ENCODE measurements around the gene KRT71. TPM values are rescaled to one million over a fixed set of nuclear protein-coding genes. Genes with fewer than 3 reads are reported as not detected.
A peak's percentile ranks its signal among the peaks of the same experiment; 100 is the strongest.

Gene KRT71
- total RNA-seq, 1 donor: not detected

- H3K4me2 ChIP-seq (ENCODE audit: insufficient read depth, low read length): no peak overlapping the region
- H3K27me3 ChIP-seq (ENCODE audit: insufficient read depth, low read length): peaks cover 18% of the 10 kb centered on the region
- no peaks in the 10 kb centered on the region for H4K20me1 ChIP-seq (ENCODE audit: insufficient read depth, low read length)
- no peak overlapping the region for H3K27ac ChIP-seq (ENCODE audit: low read depth, low read length)
- H2AFZ ChIP-seq (ENCODE audit: low read length): no peak overlapping the region
- H3K36me3 ChIP-seq (ENCODE audit: insufficient read depth, low read length): no peaks in the 10 kb centered on the region
- DNase-seq (ENCODE audit: insufficient read length, low spot score, missing footprints): no peak
- no peak overlapping the region for H3K4me3 ChIP-seq (ENCODE audit: insufficient read depth, low read length)
- H3K9me3 ChIP-seq (ENCODE audit: low read depth, low read length): no peaks in the 10 kb centered on the region
- no peaks in the 10 kb centered on the region for H3K4me1 ChIP-seq (ENCODE audit: insufficient read depth, low read length)
- H3K79me2 ChIP-seq (ENCODE audit: insufficient read depth, low read length): no peaks in the 10 kb centered on the region
- no peak for TF ChIP-seq CTCF (IDR thresholded peaks at IDR 0.05; ENCODE audit: extremely low read depth, low read depth, low read length)
Observed at GRCh38 chr12:52585066-52585465, 32.1 kb upstream of the KRT71 start.

- H3K4me3 ChIP-seq (ENCODE audit: insufficient read depth, low read length): no peak overlapping the region
Observed at GRCh38 chr12:52584156-52584682, 31.3 kb upstream of the KRT71 start.

GRCh38 chr12:52582971-52583456, 30.1 kb upstream of the KRT71 start:
- peak; percentile 78 for TF ChIP-seq CTCF (IDR thresholded peaks at IDR 0.05; ENCODE audit: extremely low read depth, low read depth, low read length)
- Histone ChIP-seq H3K79me2 (ENCODE audit: insufficient read depth, low read length) (no peaks in the 10 kb centered on the region), H3K4me1 (ENCODE audit: insufficient read depth, low read length) (no peaks in the 10 kb centered on the region), H3K4me2 (ENCODE audit: insufficient read depth, low read length) (no peak overlapping the region), H3K4me3 (ENCODE audit: insufficient read depth, low read length) (no peak overlapping the region), H2AFZ (ENCODE audit: low read length) (no peak overlapping the region), H3K9me3 (ENCODE audit: low read depth, low read length) (no peaks in the 10 kb centered on the region), H4K20me1 (ENCODE audit: insufficient read depth, low read length) (no peaks in the 10 kb centered on the region), H3K27ac (ENCODE audit: low read depth, low read length) (no peak overlapping the region), H3K36me3 (ENCODE audit: insufficient read depth, low read length) (no peaks in the 10 kb centered on the region), H3K27me3 (ENCODE audit: insufficient read depth, low read length) (peaks cover 32% of the 10 kb centered on the region)
- DNase-seq (ENCODE audit: insufficient read length, low spot score, missing footprints): peak; percentile 98

More at GRCh38 chr12:52584156-52584682, 31.3 kb upstream of the KRT71 start:
- Histone ChIP-seq H3K79me2 (ENCODE audit: insufficient read depth, low read length) (no peaks in the 10 kb centered on the region), H2AFZ (ENCODE audit: low read length) (no peak overlapping the region), H3K4me1 (ENCODE audit: insufficient read depth, low read length) (no peaks in the 10 kb centered on the region), H3K36me3 (ENCODE audit: insufficient read depth, low read length) (no peaks in the 10 kb centered on the region), H3K4me2 (ENCODE audit: insufficient read depth, low read length) (no peak overlapping the region), H3K27me3 (ENCODE audit: insufficient read depth, low read length) (peaks cover 25% of the 10 kb centered on the region), H3K27ac (ENCODE audit: low read depth, low read length) (no peak overlapping the region), H3K9me3 (ENCODE audit: low read depth, low read length) (no peaks in the 10 kb centered on the region), H4K20me1 (ENCODE audit: insufficient read depth, low read length) (no peaks in the 10 kb centered on the region)
- no peak for TF ChIP-seq CTCF (IDR thresholded peaks at IDR 0.05; ENCODE audit: extremely low read depth, low read depth, low read length)
- DNase-seq (ENCODE audit: insufficient read length, low spot score, missing footprints): no peak

- no peak overlapping the region for H3K27ac ChIP-seq (ENCODE audit: low read depth, low read length)
- no peaks in the 10 kb centered on the region for H3K4me1 ChIP-seq (ENCODE audit: insufficient read depth, low read length)
- no peak for DNase-seq (ENCODE audit: insufficient read length, low spot score, missing footprints)
- H3K9me3 ChIP-seq (ENCODE audit: low read depth, low read length): no peaks in the 10 kb centered on the region
- H3K27me3 ChIP-seq (ENCODE audit: insufficient read depth, low read length): peaks cover 30% of the 10 kb centered on the region
- H3K4me2 ChIP-seq (ENCODE audit: insufficient read depth, low read length): no peak overlapping the region
- H3K36me3 ChIP-seq (ENCODE audit: insufficient read depth, low read length): no peaks in the 10 kb centered on the region
- no peak overlapping the region for H3K4me3 ChIP-seq (ENCODE audit: insufficient read depth, low read length)
- no peak overlapping the region for H2AFZ ChIP-seq (ENCODE audit: low read length)
- no peaks in the 10 kb centered on the region for H3K79me2 ChIP-seq (ENCODE audit: insufficient read depth, low read length)
- TF ChIP-seq CTCF (IDR thresholded peaks at IDR 0.05; ENCODE audit: extremely low read depth, low read depth, low read length): no peak
- H4K20me1 ChIP-seq (ENCODE audit: insufficient read depth, low read length): no peaks in the 10 kb centered on the region
Observed at GRCh38 chr12:52582486-52582885, 29.5 kb upstream of the KRT71 start.
